ES-I3 (cell line): ENCODE data around the gene PLA2G4D.

ENCODE experiments used
- H3K36me3 ChIP-seq: 2 replicates; pipeline ENCODE4 v1.6.1; 2013; ENCODE audit warnings: mild to moderate bottlenecking, low read length, control low read depth, moderate library complexity; ENCODE audit not compliant: insufficient read depth
- H3K4me1 ChIP-seq: 2 replicates; pipeline ENCODE4 v1.6.1; 2013; ENCODE audit warnings: mild to moderate bottlenecking, control low read depth, low read length; ENCODE audit not compliant: insufficient read depth
- H3K9ac ChIP-seq: 2 replicates; pipeline ENCODE4 v1.6.1; 2013; ENCODE audit warnings: low read depth, mild to moderate bottlenecking, low read length, moderate library complexity
- H3K9me3 ChIP-seq: 2 replicates; pipeline ENCODE4 v1.6.1; 2013; ENCODE audit warnings: mild to moderate bottlenecking, low read length, moderate library complexity; ENCODE audit not compliant: control insufficient read depth, insufficient read depth

The PLA2G4D gene

GRCh38 chr15:42080186-42080918 is 14.0 kb downstream of the PLA2G4D start:
- Histone ChIP-seq H3K9ac (no peak overlapping the region), H3K36me3 (no peaks in the 10 kb centered on the region), H3K4me1 (peaks cover 23% of the 10 kb centered on the region), H3K9me3 (no peaks in the 10 kb centered on the region)

- H3K9me3 ChIP-seq: no peaks in the 10 kb centered on the region
- no peaks in the 10 kb centered on the region for H3K36me3 ChIP-seq
- peaks cover 16% of the 10 kb centered on the region for H3K4me1 ChIP-seq
- H3K9ac ChIP-seq: no peak overlapping the region
Measured at GRCh38 chr15:42079401-42079908, 14.9 kb downstream of the PLA2G4D start.

- H3K9ac ChIP-seq: no peak overlapping the region
- H3K36me3 ChIP-seq: no peaks in the 10 kb centered on the region
- H3K9me3 ChIP-seq: no peaks in the 10 kb centered on the region
- peaks cover 16% of the 10 kb centered on the region for H3K4me1 ChIP-seq
Measured at GRCh38 chr15:42078903-42079302, 15.5 kb downstream of the PLA2G4D start.

- no peaks in the 10 kb centered on the region for H3K36me3 ChIP-seq
- no peak overlapping the region for H3K9ac ChIP-seq
- no peaks in the 10 kb centered on the region for H3K9me3 ChIP-seq
- H3K4me1 ChIP-seq: peaks cover 16% of the 10 kb centered on the region
Measured at GRCh38 chr15:42077689-42078088, 16.7 kb downstream of the PLA2G4D start.

GRCh38 chr15:42073418-42073817 is 20.9 kb downstream of the PLA2G4D start:
- H3K36me3 ChIP-seq: no peaks in the 10 kb centered on the region
- no peaks in the 10 kb centered on the region for H3K9me3 ChIP-seq
- H3K9ac ChIP-seq: no peak overlapping the region
- no peaks in the 10 kb centered on the region for H3K4me1 ChIP-seq

GRCh38 chr15:42072141-42072685 is 22.1 kb downstream of the PLA2G4D start:
- Histone ChIP-seq H3K9ac (no peak overlapping the region), H3K9me3 (no peaks in the 10 kb centered on the region)

GRCh38 chr15:42071717-42072116 is 22.6 kb downstream of the PLA2G4D start:
- Histone ChIP-seq H3K9me3 (no peaks in the 10 kb centered on the region), H3K36me3 (no peaks in the 10 kb centered on the region), H3K4me1 (no peaks in the 10 kb centered on the region), H3K9ac (no peak overlapping the region)

More at GRCh38 chr15:42072141-42072685, 22.1 kb downstream of the PLA2G4D start:
- H3K36me3 ChIP-seq: no peaks in the 10 kb centered on the region
- H3K4me1 ChIP-seq: no peaks in the 10 kb centered on the region

- H3K9me3 ChIP-seq: no peaks in the 10 kb centered on the region
- no peaks in the 10 kb centered on the region for H3K4me1 ChIP-seq
- H3K36me3 ChIP-seq: no peaks in the 10 kb centered on the region
- H3K9ac ChIP-seq: no peak overlapping the region
Measured at GRCh38 chr15:42070976-42071350, 23.4 kb downstream of the PLA2G4D start.

GRCh38 chr15:42070279-42070975 is 23.9 kb downstream of the PLA2G4D start:
- H3K9ac ChIP-seq: no peak overlapping the region
- H3K36me3 ChIP-seq: no peaks in the 10 kb centered on the region
- H3K9me3 ChIP-seq: no peaks in the 10 kb centered on the region
- H3K4me1 ChIP-seq: no peaks in the 10 kb centered on the region

GRCh38 chr15:42069496-42070278 is 24.7 kb downstream of the PLA2G4D start:
- Histone ChIP-seq H3K9ac (no peak overlapping the region), H3K9me3 (no peaks in the 10 kb centered on the region), H3K4me1 (no peaks in the 10 kb centered on the region; the same call in 1 of the 2 replicates), H3K36me3 (no peaks in the 10 kb centered on the region)

- Histone ChIP-seq H3K9ac (no peak overlapping the region), H3K36me3 (no peaks in the 10 kb centered on the region), H3K4me1 (no peaks in the 10 kb centered on the region; the same call in 1 of the 2 replicates)
Measured at GRCh38 chr15:42069025-42069424, 25.3 kb downstream of the PLA2G4D start.

GRCh38 chr15:42068601-42069000 is 25.8 kb downstream of the PLA2G4D start:
- H3K9me3 ChIP-seq: no peaks in the 10 kb centered on the region

More at GRCh38 chr15:42069025-42069424, 25.3 kb downstream of the PLA2G4D start:
- no peaks in the 10 kb centered on the region for H3K9me3 ChIP-seq

GRCh38 chr15:42066764-42067415 is 27.5 kb downstream of the PLA2G4D start:
- H3K4me1 ChIP-seq: no peaks in the 10 kb centered on the region; the same call in 1 of the 2 replicates
- H3K9ac ChIP-seq: no peak overlapping the region
- H3K36me3 ChIP-seq: no peaks in the 10 kb centered on the region
- no peaks in the 10 kb centered on the region for H3K9me3 ChIP-seq

More at GRCh38 chr15:42068601-42069000, 25.8 kb downstream of the PLA2G4D start:
- H3K9ac ChIP-seq: no peak overlapping the region
- no peaks in the 10 kb centered on the region for H3K36me3 ChIP-seq
- no peaks in the 10 kb centered on the region; the same call in 1 of the 2 replicates for H3K4me1 ChIP-seq
